ENCODE measurements around the gene DDI2. TPM values are rescaled to one million over a fixed set of nuclear protein-coding genes. Genes with fewer than 3 reads are reported as not detected.

DDI2 gene
- total and polyA plus RNA-seq, 2 donors (not counting 3 experiments of a cell fraction or from before 2014, with no cell fraction given): 5.4 to 35.2 TPM

GRCh38 chr1:15570861-15571260 is 46.4 kb upstream of the DDI2 start:
- DNase-seq (ENCODE audit: low read depth, low spot score) (no peak), FAIRE-seq (no peak)
- Histone ChIP-seq H3K4me1 (ENCODE audit: control insufficient read depth, extremely low read depth, insufficient read depth, low read length) (peaks cover 2% of the 10 kb centered on the region), H4K20me1 (replicated peaks; ENCODE audit: control insufficient read depth, extremely low read depth, insufficient read depth, low read length) (no peaks in the 10 kb centered on the region), H3K9me3 (replicated peaks; ENCODE audit: control insufficient read depth, insufficient read depth, low read length) (no peaks in the 10 kb centered on the region), H3K79me2 (ENCODE audit: control insufficient read depth, insufficient read depth, low read length) (no peaks in the 10 kb centered on the region), H2AFZ (ENCODE audit: low read depth, low read length) (no peak overlapping the region), H3K27me3 (ENCODE audit: control insufficient read depth in 2 of 2, insufficient read depth in 2 of 2, low read length in 2 of 2) (no peaks in the 10 kb centered on the region), H3K4me2 (ENCODE audit: insufficient read depth, low read length) (no peak overlapping the region), H3K36me3 (ENCODE audit: control insufficient read depth in 2 of 2, extremely low read depth in 1 of 2, insufficient read depth in 2 of 2, low read length in 2 of 2) (peaks cover 9 to 21% of the 10 kb centered on the region in 2 experiments), H3K27ac (ENCODE audit: insufficient read depth, low read depth, low read length) (no peak overlapping the region), H3K9ac (replicated peaks; ENCODE audit: extremely low read depth, insufficient read depth, low read length) (no peak overlapping the region), H3K4me3 (replicated peaks in 1 of 3; ENCODE audit: insufficient read depth in 1 of 3, low read depth in 1 of 3, low read length in 3 of 3) (no peak overlapping the region), H3K9me1 (replicated peaks; ENCODE audit: control insufficient read depth, extremely low read depth, insufficient read depth, low read length) (no peaks in the 10 kb centered on the region)
- BruUV-seq (replicated peaks): no TSS peak
- ChIA-PET POLR2A (interaction anchor here (0.7 kb wide), 1 partner anchor 190 kb away, joined by 3 read pairs; no protein-coding TSS in a partner anchor), CTCF (interaction anchor here (1.0 to 1.9 kb wide), 2 partner anchors 11 to 171 kb away, joined by 3 to 6 read pairs; no protein-coding TSS in a partner anchor)
- TF ChIP-seq MYC (IDR thresholded peaks at IDR 0.05; ENCODE audit: low read depth, low read length) (no peak), GATA2 (IDR thresholded peaks at IDR 0.05; ENCODE audit: insufficient read depth, insufficient read length, low read depth, low read length) (no peak), CTCF (IDR thresholded peaks at IDR 0.05; ENCODE audit: extremely low read depth in 1 of 2, insufficient read depth in 1 of 2, low read depth in 1 of 2, low read length in 2 of 2) (no peak), FOS (IDR thresholded peaks at IDR 0.05; ENCODE audit: borderline replicate concordance, insufficient read depth, low read length) (no peak), POLR2AphosphoS5 (IDR thresholded peaks at IDR 0.05; ENCODE audit: insufficient read depth, low read depth, low read length) (no peak), MAX (IDR thresholded peaks at IDR 0.05; ENCODE audit: insufficient read depth, insufficient read length) (no peak), JUN (IDR thresholded peaks at IDR 0.05; ENCODE audit: borderline replicate concordance, insufficient read depth, insufficient read length, low read depth) (no peak), POLR2A (IDR thresholded peaks at IDR 0.05; ENCODE audit: low read depth, low read length) (no peak), EZH2 (IDR thresholded peaks at IDR 0.05; ENCODE audit: borderline replicate concordance, low read depth, low read length, severe bottlenecking) (no peak)
- dilution Hi-C loops (cut with MboI; ENCODE audit: extremely low pct_ligation_motif_present, low sequenced_read_pairs) (no loop called here), intact Hi-C loops (cut with micrococcal nuclease) (no loop called here)
